Epithelial cell of esophagus (primary cell): ENCODE data around the gene PRCC.

Source experiments
- DNase-seq: peaks from one replicate; pipeline ENCODE4 v3.0.0; 2010; ENCODE audit warnings: low read depth
- H3K4me3 ChIP-seq: 2 replicates; pipeline ENCODE4 v1.5.1; 2011; ENCODE audit warnings: mild to moderate bottlenecking, low read length, control low read depth
- TF ChIP-seq, protein P1 (sequence below): IDR thresholded peaks from 2 replicates; pipeline ENCODE4 v1.5.1; 2011; ENCODE audit warnings: low read depth, mild to moderate bottlenecking, low read length, control low read depth, inconsistent platforms; ENCODE audit not compliant: insufficient read depth; ENCODE audit errors: missing control alignments

PRCC gene

DNA sequence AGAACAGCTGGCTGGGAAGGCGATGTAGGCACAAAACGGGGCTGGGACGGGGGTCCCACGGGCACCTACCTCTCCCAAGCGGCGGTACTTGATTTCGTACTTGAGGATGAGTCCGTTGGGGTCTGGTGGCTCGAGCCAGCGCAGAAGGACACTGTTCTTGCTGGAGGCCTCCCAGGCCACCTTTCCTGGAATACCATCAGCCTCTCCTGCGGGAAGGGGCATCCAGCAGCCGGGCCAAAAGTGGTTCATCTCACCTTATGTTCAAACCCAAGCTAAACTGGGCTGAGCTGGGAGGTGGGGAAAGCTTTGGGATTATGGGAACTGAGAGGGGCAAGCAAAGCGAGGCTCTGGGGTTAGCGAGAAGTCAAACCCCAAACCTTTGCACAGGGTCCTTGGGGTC is 77.3 kb downstream of the PRCC start:
- no peak for DNase-seq
- TF ChIP-seq, protein P1, sequence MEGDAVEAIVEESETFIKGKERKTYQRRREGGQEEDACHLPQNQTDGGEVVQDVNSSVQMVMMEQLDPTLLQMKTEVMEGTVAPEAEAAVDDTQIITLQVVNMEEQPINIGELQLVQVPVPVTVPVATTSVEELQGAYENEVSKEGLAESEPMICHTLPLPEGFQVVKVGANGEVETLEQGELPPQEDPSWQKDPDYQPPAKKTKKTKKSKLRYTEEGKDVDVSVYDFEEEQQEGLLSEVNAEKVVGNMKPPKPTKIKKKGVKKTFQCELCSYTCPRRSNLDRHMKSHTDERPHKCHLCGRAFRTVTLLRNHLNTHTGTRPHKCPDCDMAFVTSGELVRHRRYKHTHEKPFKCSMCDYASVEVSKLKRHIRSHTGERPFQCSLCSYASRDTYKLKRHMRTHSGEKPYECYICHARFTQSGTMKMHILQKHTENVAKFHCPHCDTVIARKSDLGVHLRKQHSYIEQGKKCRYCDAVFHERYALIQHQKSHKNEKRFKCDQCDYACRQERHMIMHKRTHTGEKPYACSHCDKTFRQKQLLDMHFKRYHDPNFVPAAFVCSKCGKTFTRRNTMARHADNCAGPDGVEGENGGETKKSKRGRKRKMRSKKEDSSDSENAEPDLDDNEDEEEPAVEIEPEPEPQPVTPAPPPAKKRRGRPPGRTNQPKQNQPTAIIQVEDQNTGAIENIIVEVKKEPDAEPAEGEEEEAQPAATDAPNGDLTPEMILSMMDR, result no peak
- no peak overlapping the region for H3K4me3 ChIP-seq

DNA sequence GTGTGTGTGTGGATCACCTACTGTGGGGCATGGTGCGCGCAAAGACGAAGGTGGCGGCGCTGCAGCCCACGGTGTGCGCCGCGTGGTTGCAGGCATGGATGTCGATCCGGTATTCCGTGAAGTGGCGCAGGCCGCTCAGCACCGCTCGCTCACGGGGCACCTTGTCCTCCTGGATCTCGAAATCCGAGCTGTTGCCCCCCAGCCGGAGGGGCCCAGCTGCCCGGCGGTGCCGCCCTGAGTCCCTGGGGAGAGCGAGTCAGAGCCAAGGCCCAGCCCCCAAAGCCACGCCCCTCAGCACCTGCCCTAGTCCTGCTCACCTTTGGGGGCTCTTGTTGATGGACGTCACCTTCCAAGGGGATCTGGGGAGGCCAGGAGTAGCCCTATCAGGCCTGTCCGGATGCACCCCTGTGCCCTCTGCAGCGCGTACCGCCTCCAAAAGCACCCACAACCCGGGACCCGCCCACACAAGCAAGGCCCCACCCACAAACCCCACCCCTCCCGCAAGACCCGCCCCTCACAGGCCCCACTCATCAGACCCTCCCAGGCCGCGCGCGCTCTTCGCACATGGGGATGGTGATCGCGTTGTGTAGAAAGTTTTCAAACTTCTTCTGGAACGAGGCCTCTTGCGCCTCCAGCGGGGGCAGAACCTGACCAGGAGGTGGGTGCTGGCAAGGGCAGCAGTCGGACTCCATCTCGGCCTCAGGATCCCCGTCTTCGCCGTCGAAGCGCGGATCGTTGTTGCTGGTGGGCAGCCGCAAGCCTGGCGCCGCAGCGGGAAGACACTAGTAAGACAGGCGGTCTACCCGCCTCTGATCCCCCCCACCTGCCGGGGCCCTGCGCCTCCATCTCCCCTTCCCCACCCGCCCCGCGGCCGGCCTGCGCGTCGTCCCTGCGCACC is 78.0 kb downstream of the PRCC start:
- peak; percentile 11 for DNase-seq
- TF ChIP-seq, protein P1, result no peak
- H3K4me3 ChIP-seq, result no peak overlapping the region

DNA sequence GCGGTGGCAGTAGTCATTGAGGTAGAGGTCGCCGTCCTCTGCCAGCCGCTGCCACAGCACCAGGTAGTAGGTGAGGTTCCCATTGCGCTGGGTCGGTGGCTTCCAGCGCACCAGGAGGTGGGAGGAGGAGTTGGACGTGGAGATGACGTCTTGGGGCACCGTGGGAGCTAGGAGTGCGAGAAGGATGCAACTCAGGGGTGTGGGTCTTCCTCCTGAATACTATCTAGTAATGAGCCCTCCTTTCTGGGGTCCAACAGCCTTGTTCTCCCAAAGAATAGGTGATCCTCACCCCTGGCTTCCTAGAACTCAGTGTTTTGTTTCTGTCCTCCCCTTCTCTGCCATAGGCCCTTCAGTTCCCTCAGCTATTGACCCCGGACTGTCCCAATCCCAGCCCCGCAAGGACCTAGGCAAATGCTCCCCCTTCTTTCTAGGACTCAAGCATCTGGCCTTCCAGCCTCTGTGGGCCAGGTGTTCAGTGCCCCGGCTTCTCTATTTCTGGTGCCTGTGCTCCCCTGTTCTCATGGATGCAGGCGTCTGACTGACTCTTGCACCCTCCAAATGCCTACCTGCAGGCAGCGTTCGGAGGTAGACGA is 78.7 kb downstream of the PRCC start:
- no peak overlapping the region for H3K4me3 ChIP-seq
- TF ChIP-seq, protein P1, result no peak
- DNase-seq, result no peak

DNA sequence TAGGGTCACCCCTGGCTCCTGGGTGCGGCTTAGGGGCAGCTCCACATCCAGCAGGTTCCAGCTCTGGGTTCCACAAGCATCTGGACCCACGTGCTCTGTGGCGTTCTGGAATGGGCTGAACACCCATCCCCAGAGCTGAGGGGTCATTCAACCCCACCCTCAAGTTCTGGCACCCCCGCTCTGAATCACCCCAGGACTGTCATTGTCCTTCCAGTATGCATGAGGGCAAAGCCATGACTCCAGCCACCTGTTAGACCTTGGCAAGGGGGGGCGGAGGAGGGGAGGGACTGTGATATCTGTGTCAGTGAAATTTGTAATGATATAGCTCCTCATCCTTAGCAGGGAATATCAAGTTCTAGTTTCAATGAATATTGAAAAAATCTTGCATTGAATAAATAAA is 79.3 kb downstream of the PRCC start:
- no peak for DNase-seq
- TF ChIP-seq, protein P1, result no peak

DNA sequence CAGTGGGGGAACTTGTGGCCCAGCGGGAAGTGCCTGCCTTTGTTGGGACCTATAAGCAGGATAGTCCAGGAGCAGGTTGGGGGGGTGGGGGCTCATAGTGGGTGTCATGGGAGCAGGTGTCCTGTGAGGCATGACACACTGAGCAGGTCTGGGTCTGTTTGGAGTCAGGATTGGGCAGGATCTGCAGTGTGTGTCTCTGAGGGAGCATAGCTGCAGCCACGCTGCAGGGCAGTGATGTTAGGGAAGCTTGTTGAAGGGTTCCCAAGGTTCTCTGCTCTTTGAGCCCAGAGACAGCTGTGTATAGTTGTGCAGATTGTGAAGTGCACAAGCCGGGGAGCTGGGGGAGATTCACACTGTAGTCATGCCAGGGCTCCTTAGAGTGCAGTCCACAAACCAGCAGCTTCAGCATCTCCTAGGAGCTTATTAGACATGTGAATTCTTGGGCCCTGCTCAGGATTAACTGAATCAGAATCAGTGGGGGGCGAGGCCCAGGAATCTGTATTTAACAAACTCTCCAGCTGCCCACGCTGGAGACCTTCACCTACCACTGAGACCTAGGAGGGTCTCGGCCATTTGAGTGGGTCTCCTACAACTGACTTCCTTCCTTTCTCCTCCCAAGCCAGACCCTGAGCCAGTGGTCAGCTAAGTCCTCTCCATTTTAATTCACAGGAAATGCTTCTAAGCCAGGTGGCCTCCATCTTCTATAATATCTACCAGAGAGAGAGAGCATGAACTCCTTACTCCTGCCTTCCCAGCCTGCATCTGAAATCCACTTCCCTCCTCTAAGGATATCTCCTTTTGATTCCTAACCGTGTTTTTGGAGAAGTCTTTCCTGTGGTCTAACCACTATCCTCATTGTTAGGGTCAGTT is 80.5 kb downstream of the PRCC start:
- no peak for DNase-seq

More for the DNA sequence above, 79.3 kb downstream of the PRCC start:
- no peak overlapping the region for H3K4me3 ChIP-seq

DNA sequence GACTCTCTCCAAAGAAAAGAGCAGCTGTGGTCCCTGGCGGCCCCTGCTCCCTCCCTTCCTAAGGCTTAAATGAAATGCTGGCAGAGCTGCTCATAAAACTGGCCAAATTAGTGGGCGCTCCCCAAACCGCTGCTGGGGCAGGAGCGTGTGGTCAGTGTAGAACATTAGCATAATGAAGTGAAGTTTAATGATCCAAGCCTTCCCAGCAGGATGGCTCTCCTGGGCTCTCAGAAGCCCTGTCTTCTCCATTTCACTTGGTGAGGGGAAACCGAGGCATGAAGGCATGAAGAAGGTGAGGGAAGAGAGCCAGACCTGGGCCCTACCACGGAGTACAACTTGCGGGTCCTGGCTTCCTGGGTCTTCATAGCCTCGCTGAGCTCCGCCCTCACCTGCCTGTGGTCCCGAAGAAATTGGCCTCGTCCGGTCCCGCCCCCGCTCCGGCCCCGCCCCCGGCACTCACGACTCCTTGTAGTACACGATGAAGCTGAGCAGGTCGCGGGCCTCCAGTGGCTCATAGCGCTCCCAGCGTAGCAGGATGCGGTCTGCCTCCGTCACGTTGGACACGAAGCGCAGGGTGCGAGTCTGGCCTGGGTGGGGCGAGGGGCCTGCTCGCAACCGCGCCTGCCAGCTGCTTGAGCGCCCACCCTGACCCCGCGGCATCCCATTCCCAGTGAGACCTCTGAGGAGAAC is 81.3 kb downstream of the PRCC start:
- TF ChIP-seq, protein P1, result no peak
- DNase-seq, result peak; percentile 67
- H3K4me3 ChIP-seq, result no peak overlapping the region

More for the DNA sequence above, 80.5 kb downstream of the PRCC start:
- TF ChIP-seq, protein P1, result no peak
- no peak overlapping the region for H3K4me3 ChIP-seq
